GM19463 (cell line): ENCODE results near the gene MATN3.
"Not testable (repeated sequence)": the region's sequence is repeated elsewhere in the genome, so short reads cannot be mapped to it uniquely, and the experiment has no call there.

Experiments
- ATAC-seq: cut with Tn5 transposase; IDR thresholded peaks from one replicate; pipeline ENCODE4 v1.9.1; 2021; ENCODE audit warnings: mild to moderate bottlenecking, moderate library complexity; ENCODE audit not compliant: unreplicated experiment

MATN3 gene, protein sequence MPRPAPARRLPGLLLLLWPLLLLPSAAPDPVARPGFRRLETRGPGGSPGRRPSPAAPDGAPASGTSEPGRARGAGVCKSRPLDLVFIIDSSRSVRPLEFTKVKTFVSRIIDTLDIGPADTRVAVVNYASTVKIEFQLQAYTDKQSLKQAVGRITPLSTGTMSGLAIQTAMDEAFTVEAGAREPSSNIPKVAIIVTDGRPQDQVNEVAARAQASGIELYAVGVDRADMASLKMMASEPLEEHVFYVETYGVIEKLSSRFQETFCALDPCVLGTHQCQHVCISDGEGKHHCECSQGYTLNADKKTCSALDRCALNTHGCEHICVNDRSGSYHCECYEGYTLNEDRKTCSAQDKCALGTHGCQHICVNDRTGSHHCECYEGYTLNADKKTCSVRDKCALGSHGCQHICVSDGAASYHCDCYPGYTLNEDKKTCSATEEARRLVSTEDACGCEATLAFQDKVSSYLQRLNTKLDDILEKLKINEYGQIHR

DNA sequence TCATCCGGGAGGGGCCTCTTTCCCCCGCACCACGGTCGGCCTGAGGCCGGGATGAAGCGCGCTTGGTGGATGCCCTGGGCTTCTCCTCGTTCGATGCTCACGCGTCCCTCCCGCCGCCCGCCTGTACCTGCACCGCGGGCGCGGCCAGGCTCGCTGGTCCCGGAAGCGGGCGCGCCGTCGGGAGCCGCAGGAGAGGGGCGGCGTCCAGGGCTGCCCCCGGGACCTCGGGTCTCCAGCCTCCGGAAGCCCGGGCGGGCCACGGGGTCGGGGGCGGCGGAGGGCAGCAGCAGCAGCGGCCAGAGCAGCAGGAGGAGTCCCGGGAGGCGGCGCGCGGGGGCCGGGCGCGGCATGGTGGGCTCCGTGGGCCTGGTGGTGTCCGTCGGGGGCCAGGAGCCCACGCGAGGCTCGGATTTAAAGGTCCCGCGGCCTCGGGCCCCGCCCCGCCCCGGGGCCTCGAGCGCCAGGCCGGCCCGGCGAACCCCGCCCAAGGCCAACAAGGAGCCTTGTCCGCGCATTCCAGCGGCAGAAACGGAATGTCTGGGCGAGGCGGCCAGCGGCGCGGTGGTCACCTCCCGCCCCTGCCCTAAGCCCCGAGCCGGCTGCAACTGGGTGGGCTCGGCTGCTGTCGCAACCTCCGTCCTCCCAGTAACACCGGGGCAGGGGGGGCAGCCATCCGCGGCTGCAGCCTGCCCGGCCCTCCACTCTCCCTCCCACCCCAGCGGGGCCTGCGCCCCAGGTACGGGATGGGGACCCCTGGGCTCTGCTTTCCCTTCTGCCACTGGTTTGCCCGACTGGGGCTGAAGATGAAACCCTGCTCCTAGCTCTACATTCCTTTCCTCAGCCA lies at the start of gene MATN3:
MATN3 (minus strand) TSS at position 387 of the 844 bp plus-strand sequence; CDS start at position 350, 37 bp downstream.
- no peak for ATAC-seq

DNA sequence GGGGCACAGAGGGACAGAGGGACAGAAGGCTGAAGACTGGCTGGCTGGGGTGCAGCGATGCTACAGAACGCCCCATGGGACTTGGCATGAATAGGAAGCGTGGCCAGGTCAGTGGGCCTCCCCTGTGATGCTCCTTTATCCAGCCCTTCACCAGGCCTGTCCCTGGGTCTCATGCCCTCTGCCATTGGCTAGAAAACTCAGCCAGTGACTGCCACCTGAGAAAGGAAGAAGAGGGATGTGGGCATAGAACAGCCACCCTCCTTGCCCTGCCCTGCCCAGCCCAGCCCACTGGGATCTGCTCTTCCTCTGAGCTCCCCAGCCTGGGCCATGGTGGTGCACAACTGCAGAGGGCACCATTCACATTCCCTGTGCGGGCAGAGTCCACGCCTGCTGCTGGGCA lies 49.5 kb upstream of the MATN3 start:
- no peak for ATAC-seq

DNA sequence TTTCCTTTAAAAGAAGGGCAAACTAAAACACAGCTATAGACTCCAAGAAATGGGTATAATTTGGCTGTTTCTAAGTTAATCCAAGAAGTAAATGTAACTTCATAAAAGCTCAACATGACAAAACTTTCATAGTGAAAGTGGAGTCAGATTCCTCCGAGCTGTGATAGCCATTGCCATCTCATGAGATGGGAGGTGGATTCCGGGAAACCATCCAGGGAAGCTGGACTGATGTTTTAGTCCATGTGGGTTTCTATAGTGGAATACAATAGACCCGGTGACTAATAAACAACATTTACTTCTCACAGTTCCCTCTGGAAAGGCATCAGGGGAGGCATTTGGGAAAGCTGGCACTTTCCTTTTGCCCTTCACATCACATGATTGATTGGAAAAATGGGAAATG lies 49.0 kb upstream of the MATN3 start:
- no peak for ATAC-seq

DNA sequence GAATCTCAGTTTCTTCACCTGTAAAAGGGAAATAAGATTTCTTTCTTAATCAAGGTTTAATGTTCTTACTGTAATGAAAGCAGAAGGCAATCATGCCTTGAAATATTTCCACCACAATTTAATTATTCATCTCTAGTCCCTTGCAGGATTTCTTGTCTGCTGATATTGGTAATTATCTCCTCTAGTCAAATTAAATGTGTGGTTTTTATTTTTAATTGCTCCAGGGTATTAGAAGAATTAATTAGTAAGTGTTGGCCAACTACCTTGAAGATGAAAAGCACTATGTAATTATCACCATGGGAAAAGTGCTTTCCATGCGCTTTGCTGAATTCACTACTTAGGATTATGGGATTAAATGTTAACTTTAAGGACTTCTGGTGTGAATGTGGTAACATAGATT lies 47.6 kb upstream of the MATN3 start:
- ATAC-seq: no peak

DNA sequence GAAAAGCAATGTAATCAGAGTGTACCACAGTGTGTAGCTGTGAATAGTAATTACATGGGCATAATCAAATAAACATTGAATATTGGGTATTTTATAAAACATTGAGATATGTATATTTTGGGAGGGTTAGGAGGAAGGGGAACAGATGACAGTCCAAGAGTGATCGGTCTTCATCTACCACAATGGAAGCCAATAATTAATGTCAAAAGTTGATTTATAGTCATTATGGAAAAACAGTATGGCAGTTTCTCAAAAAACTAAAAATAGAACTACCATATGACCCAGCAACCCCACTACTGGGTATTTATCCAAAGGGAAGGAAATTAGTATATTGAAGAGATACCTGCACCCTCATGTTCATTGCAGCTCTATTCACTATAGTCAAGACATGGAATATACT lies 44.8 kb upstream of the MATN3 start:
- no peak for ATAC-seq

DNA sequence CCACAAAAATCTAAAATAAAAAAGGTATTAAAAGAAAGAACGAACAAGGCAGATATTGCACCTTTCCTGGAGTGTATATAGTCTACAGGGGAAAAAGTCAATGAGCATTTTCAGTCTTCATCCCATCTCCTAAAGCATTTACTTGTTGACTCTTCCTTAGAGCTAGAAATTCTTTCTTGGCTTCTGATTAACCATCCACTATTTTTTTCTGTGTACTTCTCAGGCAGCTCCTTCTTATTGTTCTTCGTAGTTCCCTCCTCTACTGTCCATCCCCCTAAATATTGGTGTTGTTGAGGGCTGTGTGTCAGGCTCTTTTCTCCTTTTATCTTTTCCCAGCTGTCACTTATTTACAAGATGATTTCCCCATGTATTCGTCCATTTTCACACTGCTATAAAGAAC lies 42.5 kb upstream of the MATN3 start:
- no peak for ATAC-seq

DNA sequence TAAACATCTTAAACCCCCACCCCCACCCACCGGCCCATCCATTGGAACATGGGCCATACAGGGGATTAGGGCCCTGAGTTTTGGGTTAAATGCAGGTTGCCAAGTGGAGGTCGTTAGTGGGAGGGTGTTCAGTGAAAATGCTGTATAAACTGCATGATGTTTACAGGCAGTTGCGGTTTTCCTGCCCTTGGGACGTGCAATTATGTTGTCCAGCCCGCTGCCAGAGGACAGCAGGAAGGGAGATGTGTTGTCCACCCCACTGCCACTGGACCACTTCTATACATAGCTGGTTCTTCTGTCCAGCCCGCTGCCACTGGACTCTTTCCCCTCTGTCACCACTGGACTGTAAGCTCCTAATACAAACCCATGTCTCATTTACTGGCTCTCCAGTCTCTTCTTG lies 41.7 kb upstream of the MATN3 start:
- ATAC-seq: no peak

DNA sequence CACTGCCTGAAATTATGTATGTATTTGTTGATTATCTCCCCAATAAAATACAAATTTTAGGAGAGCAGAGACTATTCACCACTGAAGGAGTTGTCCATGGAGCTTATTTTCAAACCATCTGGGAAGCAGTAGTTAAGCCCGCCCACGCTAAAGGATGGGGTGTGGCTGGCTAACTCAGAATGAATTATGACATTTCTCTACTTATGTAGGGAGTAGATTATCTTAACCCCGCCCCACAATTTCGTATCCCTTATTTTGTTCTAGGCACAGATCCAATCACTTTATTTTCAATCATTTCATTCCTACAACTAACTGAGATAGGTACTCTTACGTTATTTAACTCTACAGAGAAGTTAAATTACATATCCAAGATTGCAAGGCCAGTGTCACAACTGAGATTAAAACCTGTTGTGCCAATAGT lies 40.4 kb upstream of the MATN3 start:
- ATAC-seq: no peak

DNA sequence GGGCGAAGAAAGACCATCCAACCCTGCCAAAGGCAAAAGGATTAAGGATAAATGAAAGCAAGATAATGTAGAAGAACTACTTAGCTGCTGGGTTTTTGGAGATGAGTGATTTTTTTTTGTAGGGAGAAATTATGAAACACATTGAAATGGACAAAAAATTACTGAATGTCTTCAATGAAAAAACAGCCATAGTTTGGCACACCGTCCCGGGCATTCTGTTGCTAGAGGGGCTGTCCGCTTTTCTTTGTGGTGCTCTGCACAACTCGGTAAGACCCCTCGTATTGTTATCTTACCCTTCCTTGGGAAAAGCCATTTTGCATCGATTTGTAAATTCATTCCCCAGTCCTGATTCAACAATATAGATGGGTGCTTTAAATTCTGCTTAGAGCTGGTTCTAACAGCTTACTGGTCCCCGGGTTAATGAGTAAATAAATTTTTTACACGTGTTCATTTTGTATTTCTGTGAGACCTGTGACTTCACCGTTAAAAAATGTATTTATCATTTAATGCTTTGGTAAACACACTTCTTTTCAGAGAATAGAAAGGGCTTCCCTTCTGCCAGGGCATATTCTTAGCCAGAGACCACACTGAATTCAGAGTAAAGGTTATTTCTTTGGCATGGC lies 39.9 kb upstream of the MATN3 start:
- no peak for ATAC-seq

DNA sequence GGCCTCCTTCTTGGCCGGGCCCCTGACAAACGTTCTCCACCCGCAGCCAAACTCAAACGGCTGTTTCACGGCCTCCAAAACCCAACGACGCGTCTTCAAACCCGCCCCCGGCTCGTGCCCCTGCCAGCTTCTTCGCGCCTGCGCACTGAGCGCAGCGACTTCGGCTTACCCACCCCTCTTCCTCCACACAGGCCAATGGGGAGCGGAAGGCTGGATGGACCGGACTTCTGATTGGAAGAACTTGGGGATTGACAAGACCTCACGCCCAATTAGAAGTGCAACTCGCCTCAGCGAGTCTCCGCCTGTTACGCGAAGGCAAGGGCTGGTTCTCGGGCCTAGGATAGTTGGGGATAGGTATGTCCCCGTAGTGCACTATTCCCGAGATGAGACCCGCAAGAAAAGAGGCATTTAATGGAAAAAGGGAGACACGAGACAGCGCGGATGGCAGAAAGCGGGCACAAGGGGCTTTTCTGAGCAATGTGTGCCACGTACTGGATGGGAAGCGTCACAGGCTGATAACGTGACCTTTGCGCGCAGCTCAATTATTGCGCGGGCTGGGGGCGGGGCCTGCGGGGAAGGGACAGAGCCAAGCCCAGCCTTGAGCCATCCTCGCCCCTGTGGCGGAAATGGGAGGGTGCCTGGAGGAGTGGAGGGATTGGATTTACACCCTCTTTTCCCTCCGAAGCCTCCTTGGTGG lies 39.2 kb upstream of the MATN3 start, which contains the start of gene LAPTM4A:
LAPTM4A (minus strand) TSS at position 97 of the 697 bp plus-strand sequence. CDS start 108 bp downstream, outside the sequence.
- ATAC-seq: peak; percentile 93

DNA sequence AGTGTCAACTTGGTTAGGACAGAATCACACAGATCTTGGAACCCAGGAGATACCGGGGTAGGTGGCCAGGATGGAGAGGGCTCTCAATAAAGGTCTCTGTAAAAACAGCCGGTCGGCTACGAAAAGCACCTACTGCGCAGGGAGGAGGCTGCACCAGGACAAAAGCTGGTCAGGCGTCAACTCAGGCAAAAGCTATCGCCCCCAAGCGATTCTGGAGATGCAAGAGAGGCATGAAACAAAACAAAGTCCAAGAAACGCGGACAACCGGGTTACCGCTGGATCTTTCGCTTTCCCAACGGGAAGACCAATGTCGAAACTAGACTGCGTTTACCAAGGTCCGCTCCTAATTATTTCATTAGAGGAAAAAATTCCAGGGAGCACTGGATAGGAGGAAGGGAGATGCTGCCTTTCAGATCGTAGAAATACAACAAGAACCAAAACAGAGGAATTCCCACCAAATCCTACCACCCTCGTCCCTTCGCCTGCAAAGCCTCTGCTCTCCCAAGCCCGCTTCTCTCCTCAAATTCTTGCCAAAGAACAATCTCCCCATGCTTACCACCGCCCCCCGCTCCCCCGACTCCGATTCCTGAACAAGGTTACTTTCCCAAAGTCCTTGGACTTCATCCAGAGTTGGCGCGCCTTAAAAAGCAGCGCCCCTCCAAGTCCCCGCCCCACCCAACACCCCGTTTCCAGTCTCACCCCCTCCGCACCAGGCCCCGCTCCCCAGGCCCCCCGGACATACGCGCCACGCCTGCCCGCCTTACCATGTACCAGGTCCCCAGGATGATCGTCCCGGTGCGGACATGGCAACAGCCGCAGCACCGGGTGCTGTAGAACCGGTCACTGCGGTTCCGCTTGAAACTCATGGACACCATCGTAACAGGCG lies 38.4 kb upstream of the MATN3 start:
- peak; percentile 12 for ATAC-seq

DNA sequence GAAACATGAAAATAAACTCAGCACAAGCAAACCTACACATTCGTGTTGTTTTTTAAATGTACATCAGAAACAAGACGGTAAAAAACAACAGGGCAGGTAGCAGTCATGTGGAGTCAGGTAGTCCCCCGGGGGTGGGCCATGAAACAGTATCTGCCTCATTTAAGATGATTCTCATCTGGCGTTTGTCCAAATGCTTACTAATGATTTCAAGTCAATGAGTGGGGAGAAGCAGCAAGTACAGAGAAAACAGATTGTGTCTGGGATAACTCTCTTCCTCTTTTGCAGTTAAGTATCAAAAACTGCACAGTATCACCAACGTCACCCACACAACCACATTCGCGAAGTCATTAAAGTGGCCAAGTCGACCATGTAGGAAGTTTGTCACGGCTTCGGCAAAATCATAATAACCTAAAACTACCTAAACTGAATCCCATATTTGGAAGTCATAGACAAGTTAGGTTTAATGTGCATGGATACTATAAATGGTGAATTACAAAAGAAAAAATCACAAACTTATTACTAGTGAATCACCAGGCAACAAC lies 37.7 kb upstream of the MATN3 start:
- no peak for ATAC-seq

DNA sequence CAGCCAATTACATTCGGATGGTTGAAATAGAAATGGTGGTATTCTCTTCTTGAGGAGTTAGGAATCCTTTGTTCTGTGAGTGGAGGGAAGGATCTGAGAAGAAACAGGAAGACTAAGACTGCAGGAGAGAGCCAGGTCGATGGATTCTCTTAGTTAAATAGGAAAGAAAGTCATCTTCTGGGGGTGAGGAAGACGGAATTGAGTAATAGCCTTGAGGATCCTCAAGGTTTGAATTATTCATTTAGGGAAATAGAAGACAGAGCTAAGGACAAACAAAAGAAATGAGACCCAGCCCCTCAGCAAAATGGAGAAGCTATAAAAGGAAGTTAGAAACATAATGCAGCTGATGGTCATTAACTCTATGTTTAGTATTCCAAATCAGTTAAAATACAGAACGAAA lies 37.2 kb upstream of the MATN3 start:
- no peak for ATAC-seq

DNA sequence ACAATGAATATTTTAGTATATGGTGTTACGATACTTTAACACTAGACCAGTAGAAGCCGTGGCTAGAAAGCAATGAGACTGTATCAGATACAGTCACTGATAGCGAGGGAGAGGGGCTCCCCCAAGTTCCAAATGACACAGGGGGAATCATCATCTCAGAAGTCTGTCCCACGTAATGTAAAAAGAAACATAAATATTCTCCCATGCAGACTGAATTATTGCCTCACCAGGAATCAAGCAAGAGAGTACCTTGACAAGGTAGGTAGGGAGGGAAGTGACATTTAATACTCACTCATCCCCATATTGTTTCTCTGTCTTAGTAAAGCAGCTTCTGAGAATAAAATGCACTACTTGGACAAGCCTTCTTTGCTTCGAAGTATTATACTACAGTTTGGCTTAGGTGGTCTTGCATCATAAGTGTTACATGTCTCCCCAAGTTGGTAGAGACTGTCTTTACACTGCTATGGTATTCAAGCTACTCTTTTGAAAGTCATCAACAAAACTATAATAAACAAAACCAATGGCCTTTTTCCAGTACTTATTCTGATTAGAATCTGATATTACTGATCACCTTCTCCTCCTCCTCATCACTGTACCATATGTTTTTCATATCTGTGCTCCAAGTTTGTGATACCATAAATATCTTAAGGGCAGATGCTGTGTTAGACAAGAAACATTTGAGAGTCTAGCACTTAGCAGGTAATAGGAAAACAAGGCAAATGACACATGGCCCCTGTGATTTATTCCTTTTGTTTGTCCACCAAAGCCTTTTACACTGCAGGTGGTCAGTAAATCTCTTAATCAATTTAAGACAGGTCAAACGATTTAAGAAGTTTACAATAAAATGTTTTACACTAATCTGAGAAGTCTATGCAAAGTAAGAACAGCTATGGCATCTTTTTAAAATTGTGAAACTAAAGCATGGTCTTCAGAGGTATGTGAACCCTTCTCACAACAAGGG lies 36.3 kb upstream of the MATN3 start:
- no peak for ATAC-seq

DNA sequence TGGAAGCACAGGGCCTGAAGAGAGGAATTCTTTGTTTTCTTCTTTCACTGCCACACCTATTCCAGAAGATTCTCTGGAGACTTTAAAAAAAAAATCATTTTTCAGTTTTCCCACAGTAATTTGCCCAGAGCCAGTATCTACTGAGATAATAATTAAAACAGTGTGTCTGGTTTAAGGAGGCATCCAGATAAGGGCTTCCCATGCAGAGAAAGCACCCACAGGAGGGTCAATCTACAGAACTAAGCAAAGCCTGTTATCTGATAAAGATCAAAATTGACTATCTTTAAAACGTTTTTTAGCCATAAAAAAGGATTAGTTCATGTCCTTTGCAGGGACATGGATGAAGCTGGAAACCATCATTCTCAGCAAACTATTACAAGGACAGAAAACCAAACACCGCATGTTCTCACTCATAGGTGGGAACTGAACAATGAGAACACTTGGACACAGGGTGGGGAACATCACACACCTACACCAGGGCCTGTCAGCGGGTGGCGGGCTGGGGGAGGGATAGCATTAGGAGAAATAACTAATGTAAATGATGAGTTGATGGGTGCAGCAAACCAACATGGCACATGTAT lies 33.3 kb upstream of the MATN3 start:
- ATAC-seq: not testable (repeated sequence)

DNA sequence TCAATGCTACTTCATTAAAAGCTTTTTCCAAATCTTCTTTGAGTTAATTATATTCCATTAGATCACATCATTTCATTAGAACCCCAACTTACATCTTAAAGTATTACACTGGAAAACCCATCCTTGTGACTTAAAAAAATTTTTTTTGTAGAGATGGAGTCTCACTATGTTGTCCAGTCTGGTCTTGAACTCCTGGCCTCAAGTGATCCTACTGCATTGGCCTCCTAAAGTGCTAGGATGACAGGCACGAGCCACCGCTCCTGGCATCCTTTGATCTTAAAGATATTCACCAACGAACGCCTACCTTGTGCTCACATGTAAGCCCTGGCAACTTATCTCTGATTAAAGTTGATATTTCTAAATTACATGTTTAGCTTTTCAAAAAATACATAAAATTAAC lies 32.3 kb upstream of the MATN3 start:
- ATAC-seq: no peak

DNA sequence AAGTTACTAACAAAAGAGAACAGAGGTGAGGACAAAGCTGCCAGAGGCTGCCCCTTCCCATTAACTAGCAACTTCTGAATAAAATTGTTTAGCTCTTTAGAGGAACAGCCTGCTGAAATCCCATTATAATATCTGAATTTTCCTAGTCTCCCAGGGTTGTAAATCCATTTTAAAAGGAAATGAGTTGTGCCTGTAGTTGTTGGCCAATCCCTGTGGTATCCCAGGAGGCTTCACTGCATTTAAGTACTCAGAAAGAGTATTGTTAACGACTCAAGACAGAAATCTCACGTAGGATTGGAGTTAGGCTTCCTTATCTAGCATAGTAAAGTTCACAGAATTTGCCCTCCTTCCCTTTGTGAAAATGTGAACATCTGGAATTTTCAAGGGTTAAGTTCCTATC lies 30.1 kb upstream of the MATN3 start:
- ATAC-seq: no peak
